ENCODE results near the gene IKBIP.

DNA sequence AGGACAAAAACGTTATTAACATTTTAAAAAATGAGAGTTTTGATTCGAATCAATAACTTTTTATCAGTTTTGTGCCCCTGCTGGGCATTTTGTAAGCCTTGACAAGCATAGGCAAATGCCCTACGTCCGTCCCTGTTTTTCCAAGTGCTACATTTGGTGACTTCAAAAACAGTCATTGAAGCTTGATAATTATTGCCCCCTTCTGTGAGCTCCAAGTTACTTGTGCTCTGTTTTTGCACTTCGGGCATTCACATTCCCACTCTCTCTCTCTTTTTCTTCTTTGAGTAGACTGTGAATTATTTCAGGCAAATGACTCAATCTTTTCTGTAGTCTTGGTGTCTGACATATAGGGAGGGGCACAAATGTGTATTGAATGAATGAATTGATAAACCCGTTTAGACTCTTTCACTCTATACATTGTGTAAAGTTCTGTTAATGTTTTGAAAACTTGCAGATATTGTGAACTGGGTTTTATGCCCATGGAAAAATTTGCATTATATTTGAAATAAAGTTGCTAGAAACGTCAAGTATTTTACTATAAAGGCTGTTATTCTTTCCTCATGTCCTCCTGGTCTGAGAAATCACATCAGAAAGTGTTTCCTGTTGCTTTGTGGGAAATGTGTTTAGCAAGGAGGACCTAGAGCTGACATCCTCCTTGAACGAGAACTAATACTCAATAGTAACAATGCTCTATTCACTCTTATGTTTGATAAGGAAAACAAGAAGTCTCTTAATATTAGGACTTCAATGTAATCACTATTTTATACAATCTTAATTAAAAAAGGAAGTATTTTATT lies 1.9 kb upstream of the IKBIP start:
- TF ChIP-seq EZH2 (optimal IDR thresholded peaks at IDR 0.05; ENCODE audit: low read depth, low read length) (no peak), CTCF (IDR thresholded peaks at IDR 0.05; ENCODE audit: low read length) (no peak), EZH2phosphoT487 (IDR thresholded peaks at IDR 0.05; ENCODE audit: low read length) (no peak)
